Putamen (tissue), 1 donor: ENCODE measurements around the gene GLT1D1.

Experiments
- DNase-seq: peaks from one replicate; pipeline ENCODE4 v3.0.0-alpha.2; 2016; ENCODE audit warnings: low spot score

The GLT1D1 gene

DNA sequence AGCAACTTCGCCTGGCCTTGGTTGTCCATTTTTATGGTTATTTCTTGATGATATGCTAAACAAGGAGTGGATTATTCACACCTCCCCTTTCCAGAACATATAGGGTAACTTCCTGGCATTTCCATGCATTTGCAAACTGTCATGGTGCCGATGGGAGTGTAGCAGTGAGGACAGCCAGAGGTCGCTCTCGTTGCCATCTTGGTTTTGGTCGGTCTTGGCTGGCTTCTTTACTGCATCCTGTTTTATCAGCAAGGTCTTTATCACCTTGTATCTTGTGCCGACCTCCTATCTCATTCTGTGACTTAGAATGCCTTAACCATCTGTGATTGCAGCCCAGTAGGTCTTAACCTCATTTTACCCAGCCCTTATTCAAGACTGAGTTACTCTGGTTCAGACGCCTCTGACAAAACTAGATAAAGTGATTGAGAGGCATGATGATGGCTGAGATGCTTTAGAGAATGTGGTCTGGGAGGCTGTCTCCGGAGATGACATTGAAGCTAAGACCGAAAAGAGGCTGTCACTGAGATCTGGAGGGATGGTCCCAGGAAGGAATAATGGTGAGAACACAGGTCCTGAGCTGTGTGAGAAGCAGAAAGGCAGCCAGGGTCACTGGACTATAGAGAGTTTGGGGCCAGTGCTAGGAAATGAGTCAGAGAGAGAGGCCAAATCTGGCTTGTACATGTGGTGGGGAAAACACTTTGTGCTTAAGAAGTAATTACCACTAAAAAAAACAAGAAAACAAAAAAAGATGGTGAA, 2.9 kb downstream of the GLT1D1 start:
- DNase-seq = no peak

- no peak for DNase-seq
These were observed 3.5 kb downstream of the GLT1D1 start for GRCh38 chr12:128856791-128857078.

GRCh38 chr12:128857133-128857763, 4.0 kb downstream of the GLT1D1 start:
- DNase-seq = no peak

DNA sequence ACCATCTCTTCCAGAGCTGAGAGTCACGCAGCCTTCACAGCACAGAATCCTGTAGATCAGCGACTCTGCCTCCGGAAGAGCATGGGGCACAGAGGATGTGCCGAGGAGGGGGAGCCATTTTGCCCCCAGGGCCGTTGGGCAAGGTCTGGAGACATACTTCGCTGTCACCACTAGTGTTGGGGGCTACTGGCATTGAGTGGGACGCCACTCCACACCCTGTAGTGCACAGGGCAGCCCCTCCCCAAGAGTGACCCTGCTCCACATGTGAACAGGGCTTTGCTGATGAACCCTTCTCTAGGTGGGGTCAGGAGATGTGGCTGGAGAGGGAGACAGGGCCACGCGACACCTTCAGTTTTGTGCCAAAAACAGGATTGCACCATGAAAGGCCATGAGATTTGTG, 6.0 kb downstream of the GLT1D1 start:
- DNase-seq = no peak

- DNase-seq = no peak
These were observed 8.1 kb downstream of the GLT1D1 start for GRCh38 chr12:128861226-128862016.

DNA sequence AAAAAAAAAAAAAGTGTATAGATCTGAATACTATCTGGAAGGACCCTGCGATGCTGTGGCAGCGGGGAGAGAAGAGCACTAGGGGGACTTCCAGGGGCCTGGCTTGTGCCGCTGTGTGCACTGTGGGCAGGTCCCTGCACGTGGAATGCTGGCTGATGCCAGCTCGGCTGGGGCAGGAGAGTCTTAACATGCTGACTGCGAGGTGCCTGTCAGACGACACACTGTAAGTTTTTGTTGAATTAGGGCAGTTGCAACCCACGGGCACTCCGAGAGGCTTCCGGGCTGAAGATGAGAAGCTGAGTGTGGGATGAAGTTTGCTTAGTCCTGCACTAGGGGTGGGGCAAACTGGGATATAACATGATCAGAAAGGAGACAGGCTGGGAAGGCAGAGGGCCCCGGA, 10.7 kb downstream of the GLT1D1 start:
- DNase-seq = no peak

DNA sequence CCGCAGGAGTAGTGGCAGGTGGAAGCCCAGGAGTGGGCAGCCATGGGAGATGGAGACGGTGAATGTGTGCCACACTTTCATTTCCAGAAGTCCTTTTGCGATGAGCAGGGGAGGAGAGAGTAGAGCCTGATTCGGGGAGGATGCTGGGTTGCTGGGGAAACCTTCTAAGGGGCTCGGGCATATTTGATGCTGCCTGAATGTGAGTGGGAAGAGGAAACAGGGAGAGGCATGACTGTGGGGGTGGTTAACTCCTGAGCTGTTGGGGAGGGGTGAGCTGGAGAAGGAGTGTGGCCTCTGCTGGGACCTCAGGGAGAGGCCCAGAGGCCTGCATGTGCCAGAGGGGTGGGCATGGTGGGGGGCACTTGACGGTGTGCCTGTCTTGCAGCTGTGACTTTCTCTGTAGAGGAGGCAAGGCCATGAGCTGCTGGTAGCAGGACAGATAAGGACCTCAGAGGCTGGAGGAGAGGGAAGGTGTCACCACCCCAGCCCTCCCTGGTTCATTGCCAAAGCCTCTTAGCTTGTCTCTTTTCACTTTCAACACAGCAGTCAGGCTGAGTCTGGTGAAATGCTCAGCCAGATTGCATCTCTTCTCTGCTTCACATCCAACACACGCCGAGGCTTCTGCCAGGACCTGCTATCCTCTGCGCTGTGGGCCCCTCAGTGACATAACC, 11.4 kb downstream of the GLT1D1 start:
- peak; percentile 65 for DNase-seq

DNA sequence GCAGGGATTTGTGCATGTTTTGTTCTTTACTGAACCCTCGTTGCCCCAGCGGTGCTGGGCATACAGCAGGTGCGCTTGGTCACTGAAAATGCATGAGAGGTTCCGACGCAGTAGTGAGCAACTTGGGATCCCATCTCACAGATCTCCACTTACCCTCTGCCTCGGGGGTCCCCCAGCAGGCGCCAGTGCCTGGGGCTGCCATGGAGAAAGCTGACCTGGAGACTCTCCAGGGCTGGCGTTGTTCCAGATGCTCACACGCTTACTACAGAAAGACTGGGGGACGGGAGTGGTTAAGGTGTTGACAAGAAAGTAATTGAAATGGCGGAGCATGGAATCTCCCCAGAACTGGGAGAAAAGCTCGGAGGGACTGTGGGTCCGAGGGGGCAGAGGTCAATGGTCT, 14.2 kb downstream of the GLT1D1 start:
- no peak for DNase-seq

- DNase-seq = no peak
These were observed 18.2 kb downstream of the GLT1D1 start for GRCh38 chr12:128871516-128871892.

DNA sequence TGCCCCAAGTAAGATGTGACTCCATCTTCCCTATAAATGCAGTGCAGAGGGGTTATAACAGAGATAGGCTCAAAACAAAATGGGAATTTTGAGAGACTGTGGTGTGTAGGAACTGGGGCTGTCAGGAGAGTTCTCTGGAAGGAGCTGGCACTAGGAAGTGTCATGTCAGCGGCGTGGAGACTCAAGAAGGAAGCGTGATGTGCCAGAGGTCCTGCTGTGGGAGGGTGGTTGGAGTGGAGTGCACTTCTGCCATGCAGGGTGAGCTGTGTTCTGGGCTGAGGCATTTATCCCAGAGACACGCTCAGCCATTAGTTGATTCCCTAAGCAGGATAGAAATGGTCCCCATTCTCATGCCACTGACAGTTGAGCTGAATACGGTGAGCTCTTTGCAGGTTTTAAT, 19.0 kb downstream of the GLT1D1 start:
- no peak for DNase-seq

DNA sequence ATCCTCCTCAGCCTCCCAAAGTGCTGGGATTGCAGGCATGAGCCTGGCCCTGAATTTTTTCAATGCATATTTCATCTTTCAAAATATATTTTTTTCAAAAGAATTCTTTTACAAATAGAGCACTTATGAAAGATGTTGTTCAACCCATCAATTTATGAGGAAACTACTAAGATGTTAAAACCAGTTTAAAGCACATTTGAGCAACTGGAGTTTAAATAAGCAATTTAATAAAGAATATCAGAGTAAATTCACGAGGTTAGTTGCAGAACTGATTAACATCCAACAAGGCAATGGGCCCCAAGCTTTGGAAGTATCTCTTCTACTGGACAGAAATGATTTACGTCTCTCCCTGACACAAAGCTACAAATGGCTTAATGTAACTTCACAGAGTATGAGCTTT, 23.3 kb downstream of the GLT1D1 start:
- DNase-seq = no peak

- DNase-seq = no peak
These were observed 26.9 kb downstream of the GLT1D1 start for GRCh38 chr12:128879898-128880764.

DNA sequence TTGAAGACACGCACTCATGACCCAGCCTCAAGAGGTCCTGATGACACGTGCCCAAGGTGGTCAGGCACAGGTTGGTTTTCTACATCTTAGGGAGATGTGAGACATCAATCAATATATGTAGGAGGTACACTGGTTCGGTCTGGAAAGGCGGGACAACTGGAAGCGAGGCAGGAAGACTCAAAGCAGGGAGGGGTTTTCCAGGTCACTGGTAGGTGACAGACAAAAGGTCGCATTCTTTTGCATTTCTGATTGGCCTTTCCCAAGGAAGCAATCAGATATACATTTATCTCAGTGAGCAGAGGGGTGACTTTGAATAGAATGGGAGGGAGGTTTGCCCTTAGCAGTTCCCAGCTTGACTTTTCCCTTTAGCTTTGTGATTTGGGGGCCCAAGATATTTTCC, 38.6 kb downstream of the GLT1D1 start:
- DNase-seq = no peak

- DNase-seq = no peak
These were observed 50.0 kb downstream of the GLT1D1 start for GRCh38 chr12:128903236-128903635.

DNA sequence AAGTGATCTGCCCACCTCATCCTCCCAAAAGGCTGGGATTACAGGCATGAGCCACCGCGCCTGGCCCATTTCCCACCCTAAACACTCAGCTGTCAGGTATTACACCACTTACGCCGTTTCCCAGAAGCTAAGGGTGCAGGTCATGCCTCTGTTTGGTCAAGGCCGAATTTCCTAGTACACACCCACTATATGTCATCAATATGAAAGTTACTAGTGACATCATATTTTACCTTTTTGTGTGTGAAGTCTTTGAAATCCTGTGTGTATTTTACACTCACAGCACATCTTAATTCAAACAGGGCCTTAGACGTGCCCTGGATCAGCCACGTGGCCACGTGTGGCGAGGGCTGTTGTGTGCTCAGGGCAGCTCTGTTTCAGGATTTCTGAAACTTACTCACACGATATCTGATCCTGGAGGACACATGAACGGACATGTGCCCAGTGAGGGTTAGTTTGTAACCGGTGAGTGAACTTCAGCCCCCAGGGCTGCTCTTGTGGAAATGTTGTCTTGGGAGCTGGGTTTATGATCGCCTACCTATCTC, 51.8 kb downstream of the GLT1D1 start:
- DNase-seq = no peak

DNA sequence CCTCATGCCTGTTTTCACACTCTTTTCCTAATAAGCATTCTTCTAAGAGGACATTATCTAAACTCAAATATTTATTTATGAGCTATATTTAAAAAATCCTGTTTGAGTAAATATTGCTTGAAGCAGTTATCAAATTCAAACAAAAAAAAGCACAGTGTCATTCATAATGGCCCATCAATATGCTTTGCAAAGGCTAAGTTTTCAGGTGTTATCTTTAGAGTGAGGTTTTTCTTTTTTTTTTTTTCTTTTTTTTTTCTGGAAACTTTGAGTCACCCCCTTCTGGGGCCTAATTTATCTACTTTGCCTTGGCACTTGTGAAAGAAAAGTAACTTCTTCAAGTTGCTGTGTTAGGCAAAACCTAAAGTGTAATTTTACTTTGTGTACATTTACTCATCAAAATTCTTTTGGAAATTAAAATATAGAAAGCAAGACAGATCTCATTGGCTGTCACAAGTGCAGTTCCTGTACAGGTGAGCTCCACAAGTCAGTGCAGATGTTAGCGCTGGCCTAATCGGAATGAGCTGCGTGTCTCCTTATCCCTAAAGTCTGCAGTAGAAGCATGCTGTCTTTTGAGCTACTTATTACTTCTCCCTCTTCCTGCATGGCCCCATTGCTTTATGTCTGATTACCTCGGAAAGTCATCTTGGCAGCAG, 53.3 kb downstream of the GLT1D1 start:
- DNase-seq = no peak

DNA sequence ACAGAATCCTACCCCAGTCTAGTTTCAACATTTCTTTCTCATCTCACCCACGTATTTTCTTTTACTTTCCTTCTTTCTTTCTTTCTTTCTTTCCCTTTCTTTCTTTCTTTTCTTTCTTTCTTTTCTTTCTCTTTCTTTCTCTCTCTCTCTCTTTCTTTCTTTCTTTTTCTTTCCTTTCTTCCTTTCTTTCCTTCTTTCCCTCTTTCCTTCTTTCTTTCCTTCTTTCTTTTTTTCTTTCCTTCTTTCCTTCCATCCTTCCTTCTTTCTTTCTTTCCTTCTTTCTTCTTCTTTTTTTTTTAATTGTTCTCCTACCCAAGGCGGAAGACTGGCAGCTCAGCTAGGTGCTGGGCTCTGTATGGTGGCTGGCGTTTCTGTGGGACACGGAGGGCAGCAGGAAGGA, 55.0 kb downstream of the GLT1D1 start:
- no peak for DNase-seq

- no peak for DNase-seq
These were observed 56.4 kb downstream of the GLT1D1 start for GRCh38 chr12:128909653-128910052.

GRCh38 chr12:128910629-128911028, 57.4 kb downstream of the GLT1D1 start:
- DNase-seq = no peak

DNA sequence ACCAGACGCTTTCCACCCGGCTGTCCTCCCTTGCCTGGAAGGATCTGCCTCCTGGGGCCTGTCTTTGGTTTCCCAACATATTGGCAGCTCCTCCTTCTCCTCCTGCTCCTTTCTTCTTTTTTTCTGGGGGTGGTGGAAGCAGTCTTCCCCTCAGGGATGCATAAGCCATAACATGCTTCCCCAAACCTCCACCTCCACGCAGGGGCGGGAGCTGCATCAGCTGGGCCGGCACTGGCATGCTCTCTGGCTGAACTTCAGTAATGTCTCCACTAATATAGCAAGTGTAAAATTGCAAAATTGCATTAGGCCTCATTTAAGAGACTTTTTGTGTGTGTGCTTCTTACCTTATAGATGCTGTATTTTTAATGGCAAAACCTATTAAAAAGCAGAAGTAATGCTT, 58.6 kb downstream of the GLT1D1 start:
- peak; percentile 33 for DNase-seq
